ENCODE measurements around the gene ESR2.
"Not testable (repeated sequence)": the region's sequence is repeated elsewhere in the genome, so short reads cannot be mapped to it uniquely, and the experiment has no call there.

The ESR2 gene

GRCh38 chr14:64123241-64123822 is 170.8 kb downstream of the ESR2 start:
- no peak for DNase-seq

- no peak for DNase-seq
Measured at GRCh38 chr14:64119980-64120379, 174.2 kb downstream of the ESR2 start.

- no peak for DNase-seq
Measured at GRCh38 chr14:64119500-64119899, 174.7 kb downstream of the ESR2 start.

- DNase-seq, result no peak
Measured at GRCh38 chr14:64118892-64119291, 175.3 kb downstream of the ESR2 start.

GRCh38 chr14:64118403-64118742 is 175.8 kb downstream of the ESR2 start:
- not testable (repeated sequence) for DNase-seq

GRCh38 chr14:64117671-64118402 is 176.3 kb downstream of the ESR2 start:
- DNase-seq, result no peak

- no peak for DNase-seq
Measured at GRCh38 chr14:64115401-64115800, 178.8 kb downstream of the ESR2 start.

- DNase-seq, result no peak
Measured at GRCh38 chr14:64114796-64115195, 179.4 kb downstream of the ESR2 start.

GRCh38 chr14:64114166-64114565 is 180.0 kb downstream of the ESR2 start:
- no peak for DNase-seq

GRCh38 chr14:64112867-64113678 is 181.1 kb downstream of the ESR2 start:
- no peak for DNase-seq

GRCh38 chr14:64110802-64111201 is 183.4 kb downstream of the ESR2 start:
- DNase-seq, result no peak

GRCh38 chr14:64109819-64110554 is 184.2 kb downstream of the ESR2 start:
- no peak for DNase-seq

GRCh38 chr14:64107438-64107837 is 186.7 kb downstream of the ESR2 start:
- DNase-seq, result no peak

- no peak for DNase-seq
Measured at GRCh38 chr14:64098120-64098519, 196.1 kb downstream of the ESR2 start.

- DNase-seq, result no peak
Measured at GRCh38 chr14:64095620-64096019, 198.6 kb downstream of the ESR2 start.

GRCh38 chr14:64092940-64093339 is 201.2 kb downstream of the ESR2 start:
- DNase-seq, result no peak

GRCh38 chr14:64092338-64092737 is 201.8 kb downstream of the ESR2 start:
- no peak for DNase-seq

GRCh38 chr14:64091217-64091616 is 203.0 kb downstream of the ESR2 start:
- DNase-seq, result no peak

- DNase-seq, result no peak
Measured at GRCh38 chr14:64089920-64090319, 204.3 kb downstream of the ESR2 start.

- no peak for DNase-seq
Measured at GRCh38 chr14:64088647-64088964, 205.6 kb downstream of the ESR2 start.

- no peak for DNase-seq
Measured at GRCh38 chr14:64082837-64083236, 211.3 kb downstream of the ESR2 start.

GRCh38 chr14:64081174-64081746 is 212.9 kb downstream of the ESR2 start:
- no peak for DNase-seq

- no peak for DNase-seq
Measured at GRCh38 chr14:64080452-64080851, 213.7 kb downstream of the ESR2 start.
